H1 (cell line): ENCODE data around the gene COL5A1. TPM values are rescaled to one million over a fixed set of nuclear protein-coding genes. Genes with fewer than 3 reads are reported as not detected.

Experiments
- CBX8 ChIP-seq: fragments of 300-800, 300-1000 bp; sonication (generic); IDR thresholded peaks from 2 replicates; pipeline ENCODE4 v1.7.1; 2016; ENCODE audit warnings: low read depth, low read length, borderline replicate concordance
- CHD7 ChIP-seq: fragments of 300-600 bp; sonication (generic); IDR thresholded peaks from 2 replicates; pipeline ENCODE4 v1.7.1; 2012; ENCODE audit warnings: low read length, moderate library complexity, mild to moderate bottlenecking, inconsistent platforms; ENCODE audit not compliant: insufficient replicate concordance
- EP300 ChIP-seq, 2 experiments: IDR thresholded peaks; 1 replicate in 1 of 2; 2 replicates in 1 of 2; pipeline ENCODE4 v1.6.1; 2011 to 2012; ENCODE audit warnings: low read depth in 2 of 2, low read length in 2 of 2, mild to moderate bottlenecking in 2 of 2, borderline replicate concordance in 1 of 2, inconsistent platforms in 1 of 2, moderate library complexity in 1 of 2
- KDM5A ChIP-seq: fragments of 200-600 bp; IDR thresholded peaks from 2 replicates; pipeline ENCODE4 v1.7.1; 2012; ENCODE audit warnings: mild to moderate bottlenecking, low read length, inconsistent platforms, mixed read lengths
- NANOG ChIP-seq: IDR thresholded peaks from 2 replicates; pipeline ENCODE4 v1.6.1; 2011; ENCODE audit warnings: low read length, low read depth, mild to moderate bottlenecking, inconsistent platforms; ENCODE audit not compliant: insufficient read depth, poor library complexity, severe bottlenecking
- RNF2 ChIP-seq: fragments of 200-900, 300-1000 bp; sonication (generic); IDR thresholded peaks from 2 replicates; pipeline ENCODE4 v1.7.1; 2016; ENCODE audit warnings: borderline replicate concordance, low read depth, mild to moderate bottlenecking, antibody characterized with exemption, low read length; ENCODE audit not compliant: poor library complexity, severe bottlenecking; ENCODE audit errors: missing control alignments
- SAP30 ChIP-seq: fragments of 300-600 bp; sonication (generic); IDR thresholded peaks from 2 replicates; pipeline ENCODE4 v1.7.1; 2012; ENCODE audit warnings: low read length, moderate library complexity, mild to moderate bottlenecking, inconsistent platforms; ENCODE audit not compliant: insufficient read depth, insufficient replicate concordance
- SIRT6 ChIP-seq: IDR thresholded peaks from one replicate; pipeline ENCODE4 v1.7.1; 2012; ENCODE audit warnings: low read length, inconsistent platforms
- SRF ChIP-seq: IDR thresholded peaks from 2 replicates; pipeline ENCODE4 v1.6.1; 2011; ENCODE audit warnings: mild to moderate bottlenecking, low read depth, low read length, moderate library complexity
- polyA plus RNA-seq, 7 experiments: library from polyadenylated mRNA; depleted of rRNA in 3 of 7; stranded (reverse) in 5 of 7; unstranded in 2 of 7; fragments of >200 nt in 5 of 7; fragments of 200-250 nt in 2 of 7; gene quantifications; 1 replicate in 5 of 7; 2 replicates in 1 of 7; 4 replicates in 1 of 7; pipeline versions ENCODE4 v1.2.1 to v1.2.3, GENCODE V29; 2011 to 2013; ENCODE audit warnings: missing spikeins in 2 of 7, mixed read lengths in 2 of 7
- total RNA-seq: library from RNA; stranded (reverse); fragmentation: NEBNext Ultra II Directional; extraction: Animal tissue kit (Norgen Biotek cat#: 25700); gene quantifications from 2 replicates; pipeline ENCODE4 v1.2.1, GENCODE V29; 2021

COL5A1 gene
- total and polyA plus RNA-seq, 2 of the 8 experiments (the other 6 are each of a cell fraction or from before 2014, with no cell fraction given), result 3.8 to 12.0 TPM

- TF ChIP-seq CHD7 (no peak), SIRT6 (no peak), CBX8 (no peak), EP300 (IDR thresholded peaks at IDR 0.05; ENCODE audit: borderline replicate concordance in 1 of 2, low read depth in 2 of 2, low read length in 2 of 2) (no peak), SAP30 (no peak), SRF (no peak), KDM5A (no peak), NANOG (no peak), RNF2 (no peak)
Observed at GRCh38 chr9:134661791-134662142, 20.2 kb downstream of the COL5A1 start (continued).
